ENCODE results near the gene SETD1A.

SETD1A gene

GRCh38 chr16:31020536-31020935 lies 63.0 kb downstream of the SETD1A start:
- peaks cover 2% of the 10 kb centered on the region for H3K4me1 ChIP-seq (ENCODE audit: insufficient read depth, insufficient read length)
- no peak for DNase-seq (ENCODE audit: low read depth, low spot score)
- H3K4me3 ChIP-seq (ENCODE audit: insufficient read length, low read depth), result no peak overlapping the region
- no peak overlapping the region for H3K9ac ChIP-seq (ENCODE audit: insufficient read length, low read depth)
- no peaks in the 10 kb centered on the region for H3K27me3 ChIP-seq (ENCODE audit: insufficient read depth, insufficient read length)
- H3K36me3 ChIP-seq (ENCODE audit: insufficient read depth, insufficient read length, low read length), result no peaks in the 10 kb centered on the region
- TF ChIP-seq SUZ12 (IDR thresholded peaks at IDR 0.05; ENCODE audit: extremely low read depth, insufficient read depth, insufficient read length), result no peak
- no peak for TF ChIP-seq ZNF274 (IDR thresholded peaks at IDR 0.05; ENCODE audit: low read depth, low read length)
- no peaks in the 10 kb centered on the region for H3K9me3 ChIP-seq (ENCODE audit: insufficient read depth, low read length)

GRCh38 chr16:31022544-31023251 lies 65.1 kb downstream of the SETD1A start:
- Histone ChIP-seq H3K4me1 (ENCODE audit: insufficient read depth, insufficient read length) (peaks cover 6% of the 10 kb centered on the region), H3K4me3 (ENCODE audit: insufficient read length, low read depth) (no peak overlapping the region), H3K9me3 (ENCODE audit: insufficient read depth, low read length) (no peaks in the 10 kb centered on the region), H3K9ac (ENCODE audit: insufficient read length, low read depth) (no peak overlapping the region), H3K36me3 (ENCODE audit: insufficient read depth, insufficient read length, low read length) (no peaks in the 10 kb centered on the region), H3K27me3 (ENCODE audit: insufficient read depth, insufficient read length) (no peaks in the 10 kb centered on the region)
- TF ChIP-seq ZNF274 (IDR thresholded peaks at IDR 0.05; ENCODE audit: low read depth, low read length) (no peak), SUZ12 (IDR thresholded peaks at IDR 0.05; ENCODE audit: extremely low read depth, insufficient read depth, insufficient read length) (no peak), YY1 (IDR thresholded peaks at IDR 0.05; ENCODE audit: insufficient read depth, insufficient read length) (no peak)
- no peak for DNase-seq (ENCODE audit: low read depth, low spot score)

DNA sequence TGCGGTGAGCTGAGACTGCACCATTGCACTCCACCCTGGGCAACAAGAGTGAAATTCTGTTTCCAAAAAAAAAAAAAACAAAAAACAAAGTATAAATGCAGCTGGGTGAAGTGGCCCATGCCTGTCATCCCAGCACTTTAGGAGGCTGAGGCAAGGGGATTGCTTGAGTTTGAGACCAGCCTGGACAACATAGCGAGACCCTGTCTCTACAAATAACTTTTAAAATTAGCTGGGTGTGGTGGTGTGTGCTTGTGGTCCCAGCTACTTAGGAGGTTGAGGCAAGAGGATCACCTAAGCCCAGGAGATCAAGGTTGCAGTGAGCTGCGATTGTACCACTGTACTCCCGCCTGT lies 65.7 kb downstream of the SETD1A start:
- no peak overlapping the region for H3K9ac ChIP-seq (ENCODE audit: insufficient read length, low read depth)
- no peaks in the 10 kb centered on the region for H3K36me3 ChIP-seq (ENCODE audit: insufficient read depth, insufficient read length, low read length)
- H3K4me1 ChIP-seq (ENCODE audit: insufficient read depth, insufficient read length), result peaks cover 6% of the 10 kb centered on the region
- TF ChIP-seq SUZ12 (IDR thresholded peaks at IDR 0.05; ENCODE audit: extremely low read depth, insufficient read depth, insufficient read length) (no peak), YY1 (IDR thresholded peaks at IDR 0.05; ENCODE audit: insufficient read depth, insufficient read length) (no peak), ZNF274 (IDR thresholded peaks at IDR 0.05; ENCODE audit: low read depth, low read length) (no peak)
- no peaks in the 10 kb centered on the region for H3K9me3 ChIP-seq (ENCODE audit: insufficient read depth, low read length)
- no peak for DNase-seq (ENCODE audit: low read depth, low spot score)
- no peak overlapping the region for H3K4me3 ChIP-seq (ENCODE audit: insufficient read length, low read depth)
- H3K27me3 ChIP-seq (ENCODE audit: insufficient read depth, insufficient read length), result no peaks in the 10 kb centered on the region

GRCh38 chr16:31023627-31024226 lies 66.2 kb downstream of the SETD1A start:
- H3K4me1 ChIP-seq (ENCODE audit: insufficient read depth, insufficient read length), result peaks cover 6% of the 10 kb centered on the region
- H3K27me3 ChIP-seq (ENCODE audit: insufficient read depth, insufficient read length), result no peaks in the 10 kb centered on the region
- H3K4me3 ChIP-seq (ENCODE audit: insufficient read length, low read depth), result no peak overlapping the region
- no peaks in the 10 kb centered on the region for H3K9me3 ChIP-seq (ENCODE audit: insufficient read depth, low read length)
- no peak for TF ChIP-seq ZNF274 (IDR thresholded peaks at IDR 0.05; ENCODE audit: low read depth, low read length)
- no peak overlapping the region for H3K9ac ChIP-seq (ENCODE audit: insufficient read length, low read depth)
- no peak for DNase-seq (ENCODE audit: low read depth, low spot score)
- no peaks in the 10 kb centered on the region for H3K36me3 ChIP-seq (ENCODE audit: insufficient read depth, insufficient read length, low read length)

- H3K9me3 ChIP-seq (ENCODE audit: insufficient read depth, low read length), result no peaks in the 10 kb centered on the region
- TF ChIP-seq YY1 (IDR thresholded peaks at IDR 0.05; ENCODE audit: insufficient read depth, insufficient read length) (no peak), SUZ12 (IDR thresholded peaks at IDR 0.05; ENCODE audit: extremely low read depth, insufficient read depth, insufficient read length) (no peak)
- peaks cover 7% of the 10 kb centered on the region for H3K4me1 ChIP-seq (ENCODE audit: insufficient read depth, insufficient read length)
- H3K27me3 ChIP-seq (ENCODE audit: insufficient read depth, insufficient read length), result no peaks in the 10 kb centered on the region
- H3K4me3 ChIP-seq (ENCODE audit: insufficient read length, low read depth), result no peak overlapping the region
- H3K9ac ChIP-seq (ENCODE audit: insufficient read length, low read depth), result no peak overlapping the region
- no peaks in the 10 kb centered on the region for H3K36me3 ChIP-seq (ENCODE audit: insufficient read depth, insufficient read length, low read length)
- DNase-seq (ENCODE audit: low read depth, low spot score), result no peak
These were observed 67.8 kb downstream of the SETD1A start for GRCh38 chr16:31025339-31025738.

GRCh38 chr16:31029272-31029671 lies 71.7 kb downstream of the SETD1A start:
- H3K4me1 ChIP-seq (ENCODE audit: insufficient read depth, insufficient read length), result peaks cover 13% of the 10 kb centered on the region
- H3K4me3 ChIP-seq (ENCODE audit: insufficient read length, low read depth), result no peak overlapping the region
- no peak for TF ChIP-seq SUZ12 (IDR thresholded peaks at IDR 0.05; ENCODE audit: extremely low read depth, insufficient read depth, insufficient read length)
- H3K36me3 ChIP-seq (ENCODE audit: insufficient read depth, insufficient read length, low read length), result no peaks in the 10 kb centered on the region
- no peaks in the 10 kb centered on the region for H3K9me3 ChIP-seq (ENCODE audit: insufficient read depth, low read length)
- no peak for DNase-seq (ENCODE audit: low read depth, low spot score)
- H3K9ac ChIP-seq (ENCODE audit: insufficient read length, low read depth), result no peak overlapping the region
- H3K27me3 ChIP-seq (ENCODE audit: insufficient read depth, insufficient read length), result no peaks in the 10 kb centered on the region

DNA sequence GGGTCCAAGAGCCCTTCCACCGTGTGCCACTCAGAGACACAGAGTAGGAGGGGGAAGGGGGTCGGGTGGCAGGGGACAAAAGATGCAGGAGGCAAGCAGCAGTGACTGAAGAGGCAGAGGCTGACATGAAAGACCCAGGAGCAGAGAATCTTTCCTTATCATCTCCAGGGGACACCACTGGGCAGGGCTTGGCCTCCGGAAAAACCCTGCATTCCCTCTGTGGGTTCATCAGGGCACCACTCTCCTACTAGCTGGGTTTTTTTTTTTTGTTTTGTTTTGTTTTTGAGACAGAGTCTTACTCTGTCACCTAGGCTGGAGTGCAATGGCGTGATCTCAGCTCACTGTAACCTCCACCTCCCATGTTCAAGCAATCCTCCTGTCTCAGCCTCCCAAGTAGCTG lies 73.7 kb downstream of the SETD1A start:
- Histone ChIP-seq H3K9me3 (ENCODE audit: insufficient read depth, low read length) (no peaks in the 10 kb centered on the region), H3K4me1 (ENCODE audit: insufficient read depth, insufficient read length) (peaks cover 10% of the 10 kb centered on the region), H3K27me3 (ENCODE audit: insufficient read depth, insufficient read length) (no peaks in the 10 kb centered on the region), H3K36me3 (ENCODE audit: insufficient read depth, insufficient read length, low read length) (peaks cover 16% of the 10 kb centered on the region), H3K4me3 (ENCODE audit: insufficient read length, low read depth) (no peak overlapping the region), H3K9ac (ENCODE audit: insufficient read length, low read depth) (no peak overlapping the region)
- TF ChIP-seq SUZ12 (IDR thresholded peaks at IDR 0.05; ENCODE audit: extremely low read depth, insufficient read depth, insufficient read length) (no peak), YY1 (IDR thresholded peaks at IDR 0.05; ENCODE audit: insufficient read depth, insufficient read length) (no peak), ZNF274 (IDR thresholded peaks at IDR 0.05; ENCODE audit: low read depth, low read length) (no peak)
- no peak for DNase-seq (ENCODE audit: low read depth, low spot score)
